ENCODE measurements around the gene TAC3. TPM values are rescaled to one million over a fixed set of nuclear protein-coding genes. Genes with fewer than 3 reads are reported as not detected.
A peak's percentile ranks its signal among the peaks of the same experiment; 100 is the strongest.
"Not testable (repeated sequence)": the region's sequence is repeated elsewhere in the genome, so short reads cannot be mapped to it uniquely, and the experiment has no call there.

Gene TAC3
- total and polyA plus RNA-seq, 7 donors: 0.66 to 4.5 (median 4.0) TPM; not detected in 3

- H3K27ac ChIP-seq: peak overlapping the region in 3 of 4 donors; percentile 63 to 79 (median 79)
Observed at GRCh38 chr12:57055824-57056223, 39.5 kb upstream of the TAC3 start.

DNA sequence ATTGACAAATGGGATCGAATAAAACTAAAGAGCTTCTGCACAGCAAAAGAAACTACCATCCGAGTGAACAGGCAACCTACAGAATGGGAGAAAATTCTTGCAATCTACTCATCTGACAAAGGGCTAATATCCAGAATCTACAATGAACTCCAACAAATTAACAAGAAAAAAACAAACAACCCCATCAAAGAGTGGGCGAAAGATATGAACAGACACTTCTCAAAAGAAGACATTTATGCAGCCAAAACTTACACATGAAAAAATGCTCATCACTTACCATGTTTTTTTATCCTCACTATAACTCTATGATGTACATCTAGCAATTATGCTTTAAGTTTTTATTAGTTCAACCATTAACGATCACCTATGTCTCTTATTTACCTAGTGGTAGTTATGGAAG, 37.6 kb upstream of the TAC3 start:
- H3K27ac ChIP-seq; H3K27me3 ChIP-seq; intact Hi-C loops (cut with DNase I); H3K9me3 ChIP-seq; H3K36me3 ChIP-seq; H3K4me3 ChIP-seq; DNase-seq: not testable (repeated sequence)
- 94 to 96% methylated on average over 4 of the region's 4 CpGs for WGBS, 2 donors
- peaks cover 0 to 32% (median 28%) of the 10 kb centered on the region in 4 donors for H3K4me1 ChIP-seq

More at GRCh38 chr12:57055824-57056223, 39.5 kb upstream of the TAC3 start:
- no peaks in the 10 kb centered on the region for H3K27me3 ChIP-seq
- DNase-seq: no peak
- peaks cover 0 to 26% (median 20%) of the 10 kb centered on the region in 4 donors for H3K4me1 ChIP-seq
- WGBS, 2 donors: 67 to 68% methylated on average over 3 of the region's 3 CpGs
- no peak for TF ChIP-seq POLR2A (IDR thresholded peaks at IDR 0.05)
- peak in 1 of 4 donors; percentile 23 for TF ChIP-seq POLR2AphosphoS5 (IDR thresholded peaks at IDR 0.05)
- H3K9me3 ChIP-seq: no peaks in the 10 kb centered on the region
- no peak overlapping the region for H3K4me3 ChIP-seq
- peaks cover 0 to 21% (median 10%) of the 10 kb centered on the region in 4 donors for H3K36me3 ChIP-seq
- intact Hi-C loops (cut with DNase I): no loop called here

DNA sequence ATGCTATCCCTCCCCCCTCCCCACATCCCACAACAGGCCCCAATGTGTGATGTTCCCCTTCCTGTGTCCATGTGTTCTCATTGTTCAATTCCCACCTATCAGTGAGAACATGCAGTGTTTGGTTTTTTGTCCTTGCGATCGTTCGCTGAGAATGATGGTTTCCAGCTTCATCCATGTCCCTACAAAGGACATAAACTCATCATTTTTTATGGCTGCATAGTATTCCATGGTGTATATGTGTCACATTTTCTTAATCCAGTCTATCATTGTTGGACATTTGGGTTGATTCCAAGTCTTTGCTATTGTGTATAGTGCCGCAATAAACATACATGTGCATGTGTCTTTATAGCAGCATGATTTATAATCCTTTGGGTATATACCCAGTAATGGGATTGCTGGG, 36.8 kb upstream of the TAC3 start:
- peaks cover 0 to 38% (median 29%) of the 10 kb centered on the region in 4 donors for H3K4me1 ChIP-seq
- H3K9me3 ChIP-seq; intact Hi-C loops (cut with DNase I); H3K27me3 ChIP-seq; H3K4me3 ChIP-seq; H3K27ac ChIP-seq; H3K36me3 ChIP-seq; DNase-seq: not testable (repeated sequence)
- 95 to 98% methylated on average over 4 of the region's 4 CpGs for WGBS, 2 donors

- no peaks in the 10 kb centered on the region for H3K27me3 ChIP-seq
- WGBS, 2 donors: 40 to 87% methylated on average over 1 of the region's 1 CpG
- no peaks in the 10 kb centered on the region for H3K36me3 ChIP-seq
- TF ChIP-seq, protein P1, sequence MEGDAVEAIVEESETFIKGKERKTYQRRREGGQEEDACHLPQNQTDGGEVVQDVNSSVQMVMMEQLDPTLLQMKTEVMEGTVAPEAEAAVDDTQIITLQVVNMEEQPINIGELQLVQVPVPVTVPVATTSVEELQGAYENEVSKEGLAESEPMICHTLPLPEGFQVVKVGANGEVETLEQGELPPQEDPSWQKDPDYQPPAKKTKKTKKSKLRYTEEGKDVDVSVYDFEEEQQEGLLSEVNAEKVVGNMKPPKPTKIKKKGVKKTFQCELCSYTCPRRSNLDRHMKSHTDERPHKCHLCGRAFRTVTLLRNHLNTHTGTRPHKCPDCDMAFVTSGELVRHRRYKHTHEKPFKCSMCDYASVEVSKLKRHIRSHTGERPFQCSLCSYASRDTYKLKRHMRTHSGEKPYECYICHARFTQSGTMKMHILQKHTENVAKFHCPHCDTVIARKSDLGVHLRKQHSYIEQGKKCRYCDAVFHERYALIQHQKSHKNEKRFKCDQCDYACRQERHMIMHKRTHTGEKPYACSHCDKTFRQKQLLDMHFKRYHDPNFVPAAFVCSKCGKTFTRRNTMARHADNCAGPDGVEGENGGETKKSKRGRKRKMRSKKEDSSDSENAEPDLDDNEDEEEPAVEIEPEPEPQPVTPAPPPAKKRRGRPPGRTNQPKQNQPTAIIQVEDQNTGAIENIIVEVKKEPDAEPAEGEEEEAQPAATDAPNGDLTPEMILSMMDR (IDR thresholded peaks at IDR 0.05): no peak
- no peak for TF ChIP-seq POLR2A (IDR thresholded peaks at IDR 0.05)
- TF ChIP-seq EP300 (IDR thresholded peaks at IDR 0.05): no peak
- TF ChIP-seq POLR2AphosphoS5 (IDR thresholded peaks at IDR 0.05): no peak
- H3K27ac ChIP-seq: no peak overlapping the region
- no peak overlapping the region for H3K4me3 ChIP-seq
- intact Hi-C loops (cut with DNase I): no loop called here
- DNase-seq: no peak
- no peaks in the 10 kb centered on the region for H3K9me3 ChIP-seq
- peaks cover 0 to 31% (median 15%) of the 10 kb centered on the region in 4 donors for H3K4me1 ChIP-seq
Observed at GRCh38 chr12:57051011-57051410, 34.7 kb upstream of the TAC3 start.

DNA sequence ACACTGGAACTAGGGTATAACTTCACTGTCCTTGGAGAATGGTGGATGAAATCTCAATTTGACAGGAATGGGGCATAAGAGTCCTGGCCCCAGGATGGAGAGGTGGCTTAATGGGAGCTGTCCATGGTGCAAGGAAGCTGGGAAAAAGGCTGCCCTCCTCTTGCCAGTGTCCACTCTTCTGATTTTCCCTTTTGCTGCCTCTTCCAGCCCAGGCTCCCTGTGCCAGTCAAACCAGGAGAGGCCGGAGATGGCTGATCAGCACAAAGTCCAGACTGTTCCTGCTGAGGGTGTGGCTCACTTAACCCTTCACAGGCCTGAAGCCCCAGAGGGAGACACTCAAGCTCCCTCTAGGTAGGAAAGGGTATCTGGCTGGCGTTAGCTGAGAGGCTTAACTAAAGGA, 33.6 kb upstream of the TAC3 start, which contains the start of gene MYO1A:
Gene MYO1A, minus strand, starts transcription at position 240 of the 400 bp plus-strand sequence. CDS start 1,806 bp downstream, outside the sequence.
- no peak for DNase-seq
- H3K9me3 ChIP-seq: no peaks in the 10 kb centered on the region
- TF ChIP-seq, protein P1 (IDR thresholded peaks at IDR 0.05): no peak
- TF ChIP-seq POLR2A (IDR thresholded peaks at IDR 0.05) (no peak), EP300 (IDR thresholded peaks at IDR 0.05) (no peak), POLR2AphosphoS5 (IDR thresholded peaks at IDR 0.05) (no peak)
- no peak within 1 kb of the TSS for H3K4me3 ChIP-seq
- no peaks in the 10 kb centered on the region for H3K36me3 ChIP-seq
- WGBS, 2 donors: 11 to 61% methylated on average over 2 of the region's 2 CpGs
- intact Hi-C loops (cut with DNase I): no loop called here
- peaks cover 0 to 22% (median 8%) of the 10 kb centered on the region in 4 donors for H3K4me1 ChIP-seq
- H3K27me3 ChIP-seq: no peaks in the 10 kb centered on the region
- no peak within 1 kb of the TSS for H3K27ac ChIP-seq

- Histone ChIP-seq H3K27me3 (no peaks in the 10 kb centered on the region), H3K27ac (no peak overlapping the region), H3K9me3 (no peaks in the 10 kb centered on the region), H3K4me3 (no peak overlapping the region), H3K36me3 (no peaks in the 10 kb centered on the region), H3K4me1 (peaks cover 0 to 22% (median 8%) of the 10 kb centered on the region in 4 donors)
- TF ChIP-seq EP300 (IDR thresholded peaks at IDR 0.05): no peak
- intact Hi-C loops (cut with DNase I): no loop called here
- WGBS, 2 donors: 27 to 69% methylated on average over 4 of the region's 4 CpGs
- no peak for DNase-seq
Observed at GRCh38 chr12:57049119-57049446, 32.8 kb upstream of the TAC3 start.

DNA sequence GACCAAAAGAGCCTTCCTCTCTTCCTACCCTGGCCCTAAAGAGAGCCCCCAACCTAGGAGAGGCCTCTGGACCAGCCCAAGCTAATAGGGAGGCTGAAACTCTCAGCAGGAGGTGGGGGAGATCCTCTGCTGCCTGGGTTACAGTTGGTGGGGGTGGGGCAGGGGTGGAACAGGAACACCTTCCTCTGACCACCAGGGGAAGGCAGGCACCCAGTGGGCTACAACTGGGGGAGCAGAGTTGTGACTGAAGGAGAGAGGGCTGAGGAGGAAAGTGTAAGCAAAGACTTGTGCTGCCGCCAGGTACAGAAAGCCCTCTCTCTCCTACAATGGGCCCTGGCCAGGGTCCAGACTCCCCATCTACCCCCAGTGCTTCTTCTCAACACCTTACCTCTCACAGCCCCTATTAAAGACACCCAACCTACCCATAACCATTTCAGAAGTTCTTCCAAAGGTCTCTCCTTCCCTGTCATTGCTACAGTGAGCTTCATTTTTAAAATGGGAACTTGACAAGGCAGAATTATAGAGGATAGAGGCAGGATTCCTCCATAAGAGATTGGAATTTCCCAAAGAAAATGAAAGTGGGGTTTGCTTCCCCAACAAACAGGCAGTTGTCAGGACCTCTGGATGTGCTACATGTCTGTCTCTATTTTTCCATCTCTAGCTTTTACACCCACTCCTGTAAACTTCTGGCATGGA, 32.2 kb upstream of the TAC3 start:
- no peak overlapping the region for H3K4me3 ChIP-seq
- no peaks in the 10 kb centered on the region for H3K9me3 ChIP-seq
- 38 to 68% methylated on average over 1 of the region's 1 CpG for WGBS, 2 donors
- peaks cover 0 to 22% (median 8%) of the 10 kb centered on the region in 4 donors for H3K4me1 ChIP-seq
- H3K27me3 ChIP-seq: no peaks in the 10 kb centered on the region
- intact Hi-C loops (cut with DNase I): no loop called here
- H3K36me3 ChIP-seq: no peaks in the 10 kb centered on the region
- TF ChIP-seq, protein P1 (IDR thresholded peaks at IDR 0.05): no peak
- TF ChIP-seq POLR2AphosphoS5 (IDR thresholded peaks at IDR 0.05) (no peak), POLR2A (IDR thresholded peaks at IDR 0.05) (no peak), EP300 (IDR thresholded peaks at IDR 0.05) (no peak)
- DNase-seq: no peak
- H3K27ac ChIP-seq: no peak overlapping the region

All from sigmoid colon (tissue), 7 donors.